SHP77 (cell line): ENCODE results near the gene LIN9.
"Not testable (repeated sequence)": the region's sequence is repeated elsewhere in the genome, so short reads cannot be mapped to it uniquely, and the experiment has no call there.

Source experiments
- DNase-seq, 2 experiments: peaks; one replicate each; lab custom pipeline; 2025; lab: John Stamatoyannopoulos, UW

Gene LIN9

GRCh38 chr1:226276077-226276682 is 32.8 kb downstream of the LIN9 start:
- DNase-seq, result no peak

GRCh38 chr1:226274138-226274537 is 34.8 kb downstream of the LIN9 start:
- no peak for DNase-seq

- DNase-seq, result not testable (repeated sequence)
These were observed 36.6 kb downstream of the LIN9 start for GRCh38 chr1:226272233-226272902.

- DNase-seq, result no peak
These were observed 40.4 kb downstream of the LIN9 start for GRCh38 chr1:226268421-226269124.

GRCh38 chr1:226261818-226262217 is 47.1 kb downstream of the LIN9 start:
- DNase-seq, result no peak

- DNase-seq, result no peak
These were observed 53.6 kb downstream of the LIN9 start for GRCh38 chr1:226255380-226255779.

GRCh38 chr1:226253933-226254332 is 55.0 kb downstream of the LIN9 start:
- no peak for DNase-seq

- DNase-seq, result not testable (repeated sequence)
These were observed 56.1 kb downstream of the LIN9 start for GRCh38 chr1:226252841-226253240.

GRCh38 chr1:226250511-226250910 is 58.5 kb downstream of the LIN9 start:
- DNase-seq, result no peak

- no peak for DNase-seq
These were observed 60.2 kb downstream of the LIN9 start for GRCh38 chr1:226248796-226249195.

- DNase-seq, result no peak
These were observed 60.9 kb downstream of the LIN9 start for GRCh38 chr1:226248091-226248490.

GRCh38 chr1:226239421-226239820 is 69.5 kb downstream of the LIN9 start:
- no peak for DNase-seq

- no peak for DNase-seq
These were observed 72.1 kb downstream of the LIN9 start for GRCh38 chr1:226236826-226237225.

GRCh38 chr1:226233806-226234205 is 75.2 kb downstream of the LIN9 start:
- no peak for DNase-seq

- DNase-seq, result no peak
These were observed 75.7 kb downstream of the LIN9 start for GRCh38 chr1:226233293-226233692.

- DNase-seq, result no peak
These were observed 82.4 kb downstream of the LIN9 start for GRCh38 chr1:226226601-226227000.

GRCh38 chr1:226223786-226224244 is 85.1 kb downstream of the LIN9 start:
- no peak for DNase-seq

GRCh38 chr1:226223157-226223785 is 85.7 kb downstream of the LIN9 start, which contains the start of gene MIXL1:
TSS of gene MIXL1 (plus strand) at chr1:226223664. CDS start at chr1:226223682, 18 bp downstream.
- DNase-seq, result no peak

- DNase-seq, result no peak
These were observed 86.3 kb downstream of the LIN9 start for GRCh38 chr1:226222686-226223085.

- DNase-seq, result no peak
These were observed 88.3 kb downstream of the LIN9 start for GRCh38 chr1:226220473-226221189.

- DNase-seq, result no peak
These were observed 91.7 kb downstream of the LIN9 start for GRCh38 chr1:226217273-226217672.

GRCh38 chr1:226216056-226216455 is 92.9 kb downstream of the LIN9 start:
- DNase-seq, result no peak
